Endodermal cell (in vitro differentiated cells): ENCODE results near the gene HOXB2. TPM values are rescaled to one million over a fixed set of nuclear protein-coding genes. Genes with fewer than 3 reads are reported as not detected.

Experiments
- DNase-seq: peaks from one replicate; pipeline ENCODE4 v3.0.0-alpha.2; 2017
- H3K27ac ChIP-seq: 2 replicates; pipeline ENCODE4 v1.5.1; 2013; ENCODE audit warnings: mild to moderate bottlenecking, low read depth, low read length, moderate library complexity
- H3K27me3 ChIP-seq: 2 replicates; pipeline ENCODE4 v1.6.1; 2013; ENCODE audit warnings: mild to moderate bottlenecking, low read length, moderate library complexity; ENCODE audit not compliant: insufficient read depth, control insufficient read depth, poor library complexity, severe bottlenecking
- H3K36me3 ChIP-seq: 2 replicates; pipeline ENCODE4 v1.7.0; 2013; ENCODE audit warnings: mild to moderate bottlenecking, low read length, moderate library complexity; ENCODE audit not compliant: control insufficient read depth, insufficient read depth
- H3K4me1 ChIP-seq: one replicate; pipeline ENCODE4 v1.7.0; 2013; ENCODE audit warnings: low read length; ENCODE audit not compliant: control insufficient read depth, insufficient read depth
- H3K4me3 ChIP-seq: 2 replicates; pipeline ENCODE4 v1.5.1; 2013; ENCODE audit warnings: mild to moderate bottlenecking, low read length, moderate library complexity
- H3K9ac ChIP-seq: 2 replicates; pipeline ENCODE4 v1.6.1; 2013; ENCODE audit warnings: mild to moderate bottlenecking, low read length, moderate library complexity; ENCODE audit not compliant: poor library complexity, severe bottlenecking; ENCODE audit errors: extremely low read depth
- H3K9me3 ChIP-seq: 2 replicates; pipeline ENCODE4 v1.6.1; 2013; ENCODE audit warnings: mild to moderate bottlenecking, low read length, moderate library complexity; ENCODE audit not compliant: control insufficient read depth
- H3K27ac Mint-ChIP-seq: 2 replicates; pipeline ENCODE4 v1.8.0; 2020; ENCODE audit warnings: mixed read lengths
- H3K27me3 Mint-ChIP-seq: 2 replicates; pipeline ENCODE4 v1.8.0; 2021; ENCODE audit warnings: mild to moderate bottlenecking, mixed read lengths; ENCODE audit not compliant: insufficient read depth
- H3K36me3 Mint-ChIP-seq: 2 replicates; pipeline ENCODE4 v1.8.0; 2020; ENCODE audit warnings: low read depth, mixed read lengths
- H3K4me1 Mint-ChIP-seq: 2 replicates; pipeline ENCODE4 v1.8.0; 2020; ENCODE audit warnings: mixed read lengths
- H3K4me3 Mint-ChIP-seq: 2 replicates; pipeline ENCODE4 v1.8.0; 2020; ENCODE audit warnings: mild to moderate bottlenecking, moderate library complexity, mixed read lengths
- H3K9me3 Mint-ChIP-seq: 2 replicates; pipeline ENCODE4 v1.8.0; 2020; ENCODE audit warnings: mild to moderate bottlenecking, mixed read lengths
- CTCF ChIP-seq: fragments of 200-600 bp; sonication (generic); conservative IDR thresholded peaks from 2 replicates; pipeline ENCODE4 v1.5.0; 2021; ENCODE audit warnings: antibody characterized with exemption, mild to moderate bottlenecking
- WGBS, 2 experiments: methylation state at CpG; one replicate each; pipeline versions ENCODE4 v1.1.5 to v1.1.7; 2013; ENCODE audit warnings: missing lambda C conversion rate in 2 of 2, mixed read lengths in 1 of 2; ENCODE audit not compliant: insufficient coverage in 1 of 2, insufficient read length in 1 of 2; 5-methylcytosine and 5-hydroxymethylcytosine counted together
- total RNA-seq, 2 donors: library from RNA; stranded (reverse); fragmentation: NEBNext Ultra II Directional in 1 of 2; extraction: Animal tissue kit (Norgen Biotek cat#: 25700) in 1 of 2; gene quantifications; 2 replicates in 1 of 2; 3 replicates in 1 of 2; pipeline ENCODE4 v1.2.1, GENCODE V29; 2021

The HOXB2 gene
- total RNA-seq, 2 donors from 2014 or later: 0.22 TPM; not detected in 1

- TF ChIP-seq CTCF: no peak
- no peak for DNase-seq
- H3K36me3 ChIP-seq: no peaks in the 10 kb centered on the region
- Mint-ChIP-seq H3K36me3 (no peaks in the 10 kb centered on the region), H3K27ac (no peak overlapping the region), H3K27me3 (peaks cover 99% of the 10 kb centered on the region), H3K4me1 (peaks cover 10% of the 10 kb centered on the region), H3K4me3 (no peak overlapping the region), H3K9me3 (no peaks in the 10 kb centered on the region)
- H3K4me1 ChIP-seq: peaks cover 3% of the 10 kb centered on the region
- H3K9me3 ChIP-seq: no peaks in the 10 kb centered on the region
- H3K4me3 ChIP-seq: no peak overlapping the region
- H3K27me3 ChIP-seq: peaks cover 100% of the 10 kb centered on the region
- WGBS, 2 experiments: 19 to 25% methylated on average over 4 to 7 of the region's 7 CpGs
- no peak overlapping the region for H3K9ac ChIP-seq
- no peak overlapping the region for H3K27ac ChIP-seq
Observed at GRCh38 chr17:48556576-48557401, 11.9 kb upstream of the HOXB2 start.

- Histone ChIP-seq H3K4me3 (no peak overlapping the region), H3K27me3 (peaks cover 100% of the 10 kb centered on the region), H3K9me3 (no peaks in the 10 kb centered on the region), H3K36me3 (no peaks in the 10 kb centered on the region), H3K4me1 (peaks cover 3% of the 10 kb centered on the region), H3K27ac (peak overlapping the region; percentile 53), H3K9ac (no peak overlapping the region)
- 6 to 15% methylated on average over 3 to 4 of the region's 5 CpGs for WGBS, 2 experiments
- H3K4me3 Mint-ChIP-seq: no peak overlapping the region
- H3K4me1 Mint-ChIP-seq: peaks cover 10% of the 10 kb centered on the region
- no peak for TF ChIP-seq CTCF
- no peaks in the 10 kb centered on the region for H3K36me3 Mint-ChIP-seq
- no peak for DNase-seq
- no peaks in the 10 kb centered on the region for H3K9me3 Mint-ChIP-seq
- no peak overlapping the region for H3K27ac Mint-ChIP-seq
- H3K27me3 Mint-ChIP-seq: peaks cover 99% of the 10 kb centered on the region
Observed at GRCh38 chr17:48556229-48556575, 11.3 kb upstream of the HOXB2 start.

GRCh38 chr17:48555258-48556228, 10.6 kb upstream of the HOXB2 start:
- no peaks in the 10 kb centered on the region for H3K36me3 ChIP-seq
- peak overlapping the region; percentile 67 for H3K27ac ChIP-seq
- peaks cover 99% of the 10 kb centered on the region for H3K27me3 Mint-ChIP-seq
- H3K4me1 Mint-ChIP-seq: peaks cover 10% of the 10 kb centered on the region
- peak overlapping the region; percentile 42 for H3K4me3 Mint-ChIP-seq
- peaks cover 6% of the 10 kb centered on the region for H3K4me1 ChIP-seq
- H3K4me3 ChIP-seq: peak overlapping the region; percentile 73
- TF ChIP-seq CTCF: no peak
- no peaks in the 10 kb centered on the region for H3K9me3 ChIP-seq
- no peak overlapping the region for H3K27ac Mint-ChIP-seq
- H3K27me3 ChIP-seq: peaks cover 99% of the 10 kb centered on the region
- DNase-seq: peak; percentile 78
- peak overlapping the region; percentile 8 for H3K9ac ChIP-seq
- 1 to 8% methylated on average over 9 to 33 of the region's 36 CpGs for WGBS, 2 experiments
- H3K36me3 Mint-ChIP-seq: no peaks in the 10 kb centered on the region
- no peaks in the 10 kb centered on the region for H3K9me3 Mint-ChIP-seq
